ENCODE measurements around the gene PCDHB9. TPM values are rescaled to one million over a fixed set of nuclear protein-coding genes. Genes with fewer than 3 reads are reported as not detected.
"Not testable (repeated sequence)": the region's sequence is repeated elsewhere in the genome, so short reads cannot be mapped to it uniquely, and the experiment has no call there.

PCDHB9 gene
- 0.05 and 0.90 TPM in 2 replicates for total RNA-seq (2014; rRNA removed; shearing (Covaris generic))
- 0.65 and 0.81 TPM in 2 replicates for polyA plus RNA-seq (2015; cell fraction: cytosol; rRNA removed)
- polyA plus RNA-seq (2015; cell fraction: nucleus; rRNA removed) = 0.34 and 1.4 TPM in 2 replicates

DNA sequence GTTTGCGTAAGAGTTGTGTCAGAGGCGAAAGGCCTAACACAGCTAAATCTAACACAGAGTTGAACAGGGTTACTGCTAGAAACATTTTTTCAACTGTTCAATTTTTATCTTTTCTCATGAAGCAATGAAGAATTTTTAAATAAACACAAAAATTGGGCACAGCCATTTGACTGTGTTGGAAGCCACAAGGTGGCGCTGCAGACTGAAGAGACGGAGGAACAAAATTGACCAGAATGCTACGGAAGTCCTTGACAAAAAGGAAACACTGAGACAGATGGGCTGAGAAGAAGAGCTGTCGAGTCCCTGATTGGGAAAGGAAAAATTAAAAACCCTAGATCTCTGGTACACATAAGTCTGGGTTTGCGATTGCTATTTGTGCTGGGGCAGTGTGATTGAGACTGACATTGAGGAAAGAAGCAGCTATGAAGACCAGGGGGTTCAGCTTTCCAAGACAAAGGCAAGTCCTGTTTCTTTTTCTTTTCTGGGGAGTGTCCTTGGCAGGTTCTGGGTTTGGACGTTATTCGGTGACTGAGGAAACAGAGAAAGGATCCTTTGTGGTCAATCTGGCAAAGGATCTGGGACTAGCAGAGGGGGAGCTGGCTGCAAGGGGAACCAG is at the start of gene PCDHB9:
Gene PCDHB9, plus strand, starts transcription at position 265 of the 616 bp plus-strand sequence. Its CDS starts 158 bp downstream, at position 423.
- DNase-seq (ENCODE audit: low read depth, low spot score) = peak; percentile 48

GRCh38 chr5:141137346-141137745 is 49.6 kb upstream of the PCDHB9 start:
- in situ Hi-C loops (cut with HindIII; ENCODE audit: low pct_unique_long_range_greater_than_20kb, low sequenced_read_pairs) = not testable (repeated sequence)

More for the DNA sequence above, at the start of gene PCDHB9:
- in situ Hi-C loops (cut with HindIII; ENCODE audit: low pct_unique_long_range_greater_than_20kb, low sequenced_read_pairs) = no loop called here

DNA sequence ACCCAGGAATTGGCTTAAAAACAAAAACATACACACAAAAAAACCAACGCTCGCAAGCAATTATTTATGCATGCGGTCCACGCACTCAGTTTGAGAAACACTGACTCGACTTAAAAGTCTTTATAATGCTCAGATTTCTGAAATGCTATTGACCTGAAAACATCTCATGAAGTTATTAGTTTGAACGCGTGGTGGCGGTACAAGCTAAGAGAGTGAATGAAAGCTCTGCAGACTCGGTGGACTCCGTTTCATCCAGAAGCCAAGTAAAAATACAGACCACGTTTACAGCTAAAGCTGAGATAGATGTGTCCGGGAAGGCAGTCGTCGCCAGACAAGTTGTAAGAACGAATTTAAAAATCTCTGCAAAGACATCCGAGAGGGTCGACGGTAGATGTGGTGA is 37.1 kb upstream of the PCDHB9 start, which contains the start of gene PCDHB6:
Gene PCDHB6, plus strand, starts transcription at position 246 of the 400 bp plus-strand sequence. CDS start 201 bp downstream, outside the sequence.
- in situ Hi-C loops (cut with HindIII; ENCODE audit: low pct_unique_long_range_greater_than_20kb, low sequenced_read_pairs) = no loop called here
- DNase-seq (ENCODE audit: low read depth, low spot score) = peak; percentile 67

More at GRCh38 chr5:141137346-141137745, 49.6 kb upstream of the PCDHB9 start:
- DNase-seq (ENCODE audit: low read depth, low spot score) = not testable (repeated sequence)

- in situ Hi-C loops (cut with HindIII; ENCODE audit: low pct_unique_long_range_greater_than_20kb, low sequenced_read_pairs) = no loop called here
- DNase-seq (ENCODE audit: low read depth, low spot score) = no peak
Observed at GRCh38 chr5:141150224-141150992, 36.6 kb upstream of the PCDHB9 start.

- DNase-seq (ENCODE audit: low read depth, low spot score) = no peak
- in situ Hi-C loops (cut with HindIII; ENCODE audit: low pct_unique_long_range_greater_than_20kb, low sequenced_read_pairs) = no loop called here
Observed at GRCh38 chr5:141150993-141151325, 36.0 kb upstream of the PCDHB9 start.

DNA sequence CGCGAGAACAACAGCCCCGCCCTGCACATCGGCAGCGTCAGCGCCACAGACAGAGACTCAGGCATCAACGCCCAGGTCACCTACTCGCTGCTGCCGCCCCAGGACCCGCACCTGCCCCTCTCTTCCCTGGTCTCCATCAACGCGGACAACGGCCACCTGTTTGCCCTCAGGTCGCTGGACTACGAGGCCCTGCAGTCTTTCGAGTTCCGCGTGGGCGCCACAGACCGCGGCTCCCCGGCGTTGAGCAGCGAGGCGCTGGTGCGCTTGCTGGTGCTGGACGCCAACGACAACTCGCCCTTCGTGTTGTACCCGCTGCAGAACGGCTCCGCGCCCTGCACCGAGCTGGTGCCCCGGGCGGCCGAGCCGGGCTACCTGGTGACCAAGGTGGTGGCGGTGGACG is 35.3 kb upstream of the PCDHB9 start:
- in situ Hi-C loops (cut with HindIII; ENCODE audit: low pct_unique_long_range_greater_than_20kb, low sequenced_read_pairs); DNase-seq (ENCODE audit: low read depth, low spot score): not testable (repeated sequence)

GRCh38 chr5:141152096-141152495 is 34.9 kb upstream of the PCDHB9 start:
- DNase-seq (ENCODE audit: low read depth, low spot score); in situ Hi-C loops (cut with HindIII; ENCODE audit: low pct_unique_long_range_greater_than_20kb, low sequenced_read_pairs): not testable (repeated sequence)

GRCh38 chr5:141155540-141156374 is 31.2 kb upstream of the PCDHB9 start:
- in situ Hi-C loops (cut with HindIII; ENCODE audit: low pct_unique_long_range_greater_than_20kb, low sequenced_read_pairs) = no loop called here
- DNase-seq (ENCODE audit: low read depth, low spot score) = peak; percentile 54

- DNase-seq (ENCODE audit: low read depth, low spot score); in situ Hi-C loops (cut with HindIII; ENCODE audit: low pct_unique_long_range_greater_than_20kb, low sequenced_read_pairs): not testable (repeated sequence)
Observed at GRCh38 chr5:141157356-141157755, 29.6 kb upstream of the PCDHB9 start.

GRCh38 chr5:141157901-141158300 is 29.1 kb upstream of the PCDHB9 start:
- DNase-seq (ENCODE audit: low read depth, low spot score); in situ Hi-C loops (cut with HindIII; ENCODE audit: low pct_unique_long_range_greater_than_20kb, low sequenced_read_pairs): not testable (repeated sequence)

- peak; percentile 70 for DNase-seq (ENCODE audit: low read depth, low spot score)
- in situ Hi-C loops (cut with HindIII; ENCODE audit: low pct_unique_long_range_greater_than_20kb, low sequenced_read_pairs) = no loop called here
Observed at GRCh38 chr5:141172381-141173204, 14.4 kb upstream of the PCDHB9 start, which contains the start of gene PCDHB7. PCDHB7 (plus strand) TSS chr5:141172644; CDS start chr5:141172836, 192 bp downstream.

DNA sequence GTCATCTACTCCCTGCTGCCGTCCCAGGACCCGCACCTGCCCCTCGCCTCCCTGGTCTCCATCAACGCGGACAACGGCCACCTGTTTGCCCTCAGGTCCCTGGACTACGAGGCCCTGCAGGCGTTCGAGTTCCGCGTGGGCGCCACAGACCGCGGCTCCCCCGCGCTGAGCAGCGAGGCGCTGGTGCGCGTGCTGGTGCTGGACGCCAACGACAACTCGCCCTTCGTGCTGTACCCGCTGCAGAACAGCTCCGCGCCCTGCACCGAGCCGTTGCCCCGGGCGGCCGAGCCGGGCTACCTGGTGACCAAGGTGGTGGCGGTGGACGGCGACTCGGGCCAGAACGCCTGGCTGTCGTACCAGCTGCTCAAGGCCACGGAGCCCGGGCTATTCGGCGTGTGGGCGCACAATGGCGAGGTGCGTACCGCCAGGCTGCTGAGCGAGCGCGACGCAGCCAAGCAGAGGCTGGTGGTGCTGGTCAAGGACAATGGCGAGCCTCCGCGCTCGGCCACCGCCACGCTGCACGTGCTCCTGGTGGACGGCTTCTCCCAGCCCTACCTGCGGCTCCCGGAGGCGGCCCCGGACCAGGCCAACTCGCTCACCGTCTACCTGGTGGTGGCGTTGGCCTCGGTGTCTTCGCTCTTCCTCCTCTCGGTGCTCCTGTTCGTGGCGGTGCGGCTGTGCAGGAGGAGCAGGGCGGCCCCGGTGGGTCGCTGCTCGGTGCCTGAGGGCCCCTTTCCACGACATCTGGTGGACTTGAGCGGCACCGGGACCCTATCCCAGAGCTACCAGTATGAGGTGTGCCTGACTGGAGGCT is 12.5 kb upstream of the PCDHB9 start:
- in situ Hi-C loops (cut with HindIII; ENCODE audit: low pct_unique_long_range_greater_than_20kb, low sequenced_read_pairs); DNase-seq (ENCODE audit: low read depth, low spot score): not testable (repeated sequence)

DNA sequence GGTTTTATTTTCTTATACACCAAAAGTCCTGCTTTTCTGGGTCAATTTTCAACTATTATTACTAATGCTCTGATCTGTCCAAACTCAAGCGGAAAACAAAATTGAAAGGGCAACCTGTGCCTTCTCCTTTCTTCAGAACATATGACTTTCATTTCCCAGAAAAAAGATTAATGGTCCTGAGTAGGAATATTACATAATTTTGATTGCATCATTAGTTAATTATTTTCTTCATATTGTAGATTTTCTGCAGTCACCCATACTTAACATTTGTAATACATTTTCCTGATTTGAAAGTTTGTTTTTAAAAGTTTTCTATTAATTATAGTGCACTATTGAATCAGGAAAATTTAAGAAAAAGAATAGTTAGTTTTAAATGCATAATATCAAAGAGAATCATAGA is 11.0 kb upstream of the PCDHB9 start:
- in situ Hi-C loops (cut with HindIII; ENCODE audit: low pct_unique_long_range_greater_than_20kb, low sequenced_read_pairs) = no loop called here
- no peak for DNase-seq (ENCODE audit: low read depth, low spot score)

DNA sequence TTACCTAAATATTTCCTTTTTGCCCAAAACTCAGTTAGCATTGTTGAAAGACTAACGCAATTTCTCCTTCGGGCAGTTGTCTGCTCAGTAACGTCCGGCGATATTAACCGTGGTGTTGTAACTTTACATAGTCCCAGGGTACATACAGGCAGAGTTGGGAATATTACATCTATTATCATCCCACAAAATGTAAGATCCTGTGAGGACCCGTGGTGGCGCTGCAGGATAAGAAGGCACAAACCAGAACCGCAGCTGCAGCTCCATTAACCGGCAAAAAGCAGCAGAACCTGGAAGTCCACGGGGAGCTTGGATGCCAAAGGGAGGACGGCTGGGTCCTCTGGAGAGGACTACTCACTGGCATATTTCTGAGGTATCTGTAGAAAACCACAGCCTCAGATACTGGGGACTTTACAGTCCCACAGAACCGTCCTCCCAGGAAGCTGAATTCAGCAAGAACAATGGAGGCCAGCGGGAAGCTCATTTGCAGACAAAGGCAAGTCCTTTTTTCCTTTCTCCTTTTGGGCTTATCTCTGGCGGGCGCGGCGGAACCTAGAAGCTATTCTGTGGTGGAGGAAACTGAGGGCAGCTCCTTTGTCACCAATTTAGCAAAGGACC is 9.3 kb upstream of the PCDHB9 start, which contains the start of gene PCDHB8:
Gene PCDHB8, plus strand, starts transcription at position 214 of the 615 bp plus-strand sequence. Its CDS starts 245 bp downstream, at position 459.
- DNase-seq (ENCODE audit: low read depth, low spot score) = peak; percentile 62
- in situ Hi-C loops (cut with HindIII; ENCODE audit: low pct_unique_long_range_greater_than_20kb, low sequenced_read_pairs) = not testable (repeated sequence)

GRCh38 chr5:141179371-141179770 is 7.6 kb upstream of the PCDHB9 start:
- in situ Hi-C loops (cut with HindIII; ENCODE audit: low pct_unique_long_range_greater_than_20kb, low sequenced_read_pairs); DNase-seq (ENCODE audit: low read depth, low spot score): not testable (repeated sequence)

- DNase-seq (ENCODE audit: low read depth, low spot score); in situ Hi-C loops (cut with HindIII; ENCODE audit: low pct_unique_long_range_greater_than_20kb, low sequenced_read_pairs): not testable (repeated sequence)
Observed at GRCh38 chr5:141179876-141180275, 7.1 kb upstream of the PCDHB9 start.
